HepG2 (cell line): ENCODE results near the gene CORO1C. TPM values are rescaled to one million over a fixed set of nuclear protein-coding genes. Genes with fewer than 3 reads are reported as not detected.

ENCODE experiments used
- ATAC-seq: fragments of 200-7000 bp; cut with Tn5 transposase; 3 replicates; pipeline ENCODE4 v1.9.1; 2020; ENCODE audit warnings: mild to moderate bottlenecking, moderate library complexity
- BruUV-seq: library from RNA; stranded (reverse); fragments of 400-500 nt; replicated peaks from 2 replicates; lab custom pipeline; 2021; lab: Mats Ljungman, UMichigan
- CTCF ChIA-PET: fragments of 300-600 bp; formaldehyde crosslinking; extraction: SDS; loops from one replicate; lab custom pipeline; 2021; ENCODE audit warnings: low total read pairs, inconsistent platforms, low intra/inter-chr PET ratio; lab: Yijun Ruan, JAX
- POLR2A ChIA-PET: fragments of 350-600 bp; sonication (Branson Sonifier 250); formaldehyde crosslinking; loops from one replicate; lab custom pipeline; 2020; ENCODE audit warnings: antibody characterized with exemption, inconsistent platforms; lab: Yijun Ruan, JAX
- DNase-seq: peaks from one replicate; pipeline ENCODE4 v3.0.0-alpha.2; 2015; ENCODE audit warnings: low spot score
- FAIRE-seq: peaks from 3 replicates; lab custom pipeline; 2011; peaks lifted over from hg19 to GRCh38; lab: Jason Lieb, UNC
- H2AFZ ChIP-seq: one replicate; pipeline ENCODE4 v1.6.1; 2011; ENCODE audit warnings: low read length, inconsistent platforms
- H3K27ac ChIP-seq: fragments of 300-600 bp; 3 replicates; pipeline ENCODE4 v1.8.0; 2011; ENCODE audit warnings: mixed run types, mild to moderate bottlenecking, mixed read lengths, low read length, inconsistent platforms; ENCODE audit not compliant: insufficient read depth; ENCODE audit errors: extremely low read length
- H3K27me3 ChIP-seq, 2 experiments: fragments of 200-600 bp in 1 of 2; 2 replicates in 1 of 2; 3 replicates in 1 of 2; pipeline versions ENCODE4 v1.6.0 to v1.8.0; 2011; ENCODE audit warnings: low read length in 2 of 2, mild to moderate bottlenecking in 2 of 2, moderate library complexity in 2 of 2, inconsistent platforms in 1 of 2; ENCODE audit not compliant: insufficient read depth in 2 of 2, control insufficient read depth in 1 of 2
- H3K36me3 ChIP-seq, 2 experiments: fragments of 200-600 bp in 1 of 2; replicated peaks in 1 of 2; 2 replicates in 1 of 2; 3 replicates in 1 of 2; pipeline versions ENCODE4 v1.5.1 to v1.8.0; 2011; ENCODE audit warnings: low read length in 2 of 2, inconsistent platforms in 1 of 2; ENCODE audit not compliant: insufficient read depth in 2 of 2, control insufficient read depth in 1 of 2
- H3K4me1 ChIP-seq: 2 replicates; pipeline ENCODE4 v1.5.1; 2012; ENCODE audit warnings: low read length, inconsistent platforms; ENCODE audit not compliant: insufficient read depth
- H3K4me2 ChIP-seq: 2 replicates; pipeline ENCODE4 v1.6.0; 2011; ENCODE audit warnings: low read depth, low read length, inconsistent platforms
- H3K4me3 ChIP-seq, 3 experiments: fragments of 200-600 bp in 1 of 3; sonication (generic), shearing (Covaris generic) in 1 of 3; replicated peaks in 1 of 3; 2 replicates each; pipeline ENCODE4 v1.5.1; 2011 to 2016; ENCODE audit warnings: low read length in 3 of 3, inconsistent platforms in 2 of 3, low read depth in 2 of 3, mild to moderate bottlenecking in 2 of 3, control low read depth in 1 of 3, mixed read lengths in 1 of 3; ENCODE audit not compliant: insufficient read depth in 1 of 3
- H3K79me2 ChIP-seq: one replicate; pipeline ENCODE4 v1.6.1; 2011; ENCODE audit warnings: low read length, inconsistent platforms; ENCODE audit not compliant: insufficient read depth
- H3K9ac ChIP-seq: 2 replicates; pipeline ENCODE4 v1.6.0; 2011; ENCODE audit warnings: mild to moderate bottlenecking, low read depth, low read length, inconsistent platforms; ENCODE audit not compliant: insufficient read depth
- H3K9me3 ChIP-seq: 2 replicates; pipeline ENCODE4 v1.5.1; 2012; ENCODE audit warnings: mild to moderate bottlenecking, low read length
- H4K20me1 ChIP-seq: 2 replicates; pipeline ENCODE4 v1.6.0; 2011; ENCODE audit warnings: inconsistent platforms, mild to moderate bottlenecking, low read length, moderate library complexity; ENCODE audit not compliant: insufficient read depth
- EHMT2 ChIP-seq: fragments of 200-600 bp; sonication (generic); IDR thresholded peaks from 2 replicates; pipeline ENCODE4 v1.7.0; 2017; ENCODE audit warnings: antibody characterized with exemption, low read depth, low read length, borderline replicate concordance
- FOSL1 ChIP-seq: sonication (generic); formaldehyde crosslinking; IDR thresholded peaks from 2 replicates; pipeline ENCODE4 v1.9.0; 2021; ENCODE audit warnings: missing genetic modification reagents, borderline replicate concordance
- HHEX ChIP-seq: IDR thresholded peaks from 2 replicates; pipeline ENCODE4 v1.6.1; 2016; ENCODE audit warnings: control low read depth
- JUND ChIP-seq: sonication (generic); formaldehyde crosslinking; IDR thresholded peaks from 2 replicates; pipeline ENCODE4 v1.8.0; 2022; ENCODE audit warnings: mild to moderate bottlenecking, missing genetic modification reagents
- KLF6 ChIP-seq: IDR thresholded peaks from 2 replicates; pipeline ENCODE4 v1.8.0; 2016; ENCODE audit warnings: missing biosample characterization, missing genetic modification reagents
- NR2F2 ChIP-seq: IDR thresholded peaks from 2 replicates; pipeline ENCODE4 v1.6.1; 2012; ENCODE audit warnings: low read depth, inconsistent platforms, borderline replicate concordance
- RBFOX2 ChIP-seq: fragments of 200-400 bp; formaldehyde crosslinking; IDR thresholded peaks from 2 replicates; pipeline ENCODE4 v1.6.1; 2017; ENCODE audit warnings: low read depth, mild to moderate bottlenecking, low read length
- ZFYVE20 ChIP-seq: sonication (generic); formaldehyde crosslinking; IDR thresholded peaks from 2 replicates; pipeline ENCODE4 v1.8.0; 2023; ENCODE audit warnings: low read depth, mild to moderate bottlenecking, moderate library complexity, missing genetic modification reagents, borderline replicate concordance
- ZNF562 ChIP-seq: sonication (generic); formaldehyde crosslinking; IDR thresholded peaks from 2 replicates; pipeline ENCODE4 v1.8.0; 2022; ENCODE audit warnings: missing genetic modification reagents, borderline replicate concordance
- in situ Hi-C: cut with HindIII; loops from 2 replicates; pipeline ENCODE4 v1.10.0; 2017; ENCODE audit warnings: low pct_unique_long_range_greater_than_20kb; ENCODE audit not compliant: extremely low pct_ligation_motif_present
- intact Hi-C: fragments of 100-400 bp; cut with micrococcal nuclease; formaldehyde crosslinking; loops from one replicate; pipeline ENCODE4 v1.10.0; 2022; ENCODE audit not compliant: unreplicated experiment
- polyA plus RNA-seq, 8 experiments: library from polyadenylated mRNA; depleted of rRNA in 3 of 8; stranded (reverse) in 7 of 8; unstranded in 1 of 8; fragments of >200 nt; fragmentation: Illumina TruSeq in 4 of 8; extraction: Trizol in 4 of 8; gene quantifications; 2 replicates each; pipeline versions ENCODE4 v1.2.1 to v1.2.3, GENCODE V29; 2011 to 2016; ENCODE audit warnings: low read depth in 4 of 8, missing spikeins in 1 of 8, mixed read lengths in 1 of 8; ENCODE audit not compliant: insufficient read depth in 1 of 8
- total RNA-seq, 5 experiments: library from RNA; depleted of rRNA; stranded (reverse); fragments of >200 nt; fragmentation: Illumina TruSeq; extraction: Trizol; gene quantifications; 2 replicates each; pipeline ENCODE4 v1.2.3, GENCODE V29; 2016; ENCODE audit warnings: low read depth in 1 of 5
- TF ChIP-seq, protein P1 (sequence below): sonication (generic); formaldehyde crosslinking; IDR thresholded peaks from 2 replicates; pipeline ENCODE4 v1.5.0; 2020; ENCODE audit warnings: missing genetic modification reagents
- TF ChIP-seq, protein P2 (sequence below): sonication (generic); formaldehyde crosslinking; IDR thresholded peaks from 2 replicates; pipeline ENCODE4 v1.4.0; 2020; ENCODE audit warnings: mild to moderate bottlenecking, missing genetic modification reagents
- TF ChIP-seq, protein P3 (sequence below): sonication (generic); formaldehyde crosslinking; IDR thresholded peaks from 2 replicates; pipeline ENCODE4 v1.4.0; 2020; ENCODE audit warnings: missing genetic modification reagents

CORO1C gene
- total and polyA plus RNA-seq, 2 of the 13 experiments (the other 11 are each of a cell fraction or from before 2014, with no cell fraction given): 73.7 to 131 TPM

DNA sequence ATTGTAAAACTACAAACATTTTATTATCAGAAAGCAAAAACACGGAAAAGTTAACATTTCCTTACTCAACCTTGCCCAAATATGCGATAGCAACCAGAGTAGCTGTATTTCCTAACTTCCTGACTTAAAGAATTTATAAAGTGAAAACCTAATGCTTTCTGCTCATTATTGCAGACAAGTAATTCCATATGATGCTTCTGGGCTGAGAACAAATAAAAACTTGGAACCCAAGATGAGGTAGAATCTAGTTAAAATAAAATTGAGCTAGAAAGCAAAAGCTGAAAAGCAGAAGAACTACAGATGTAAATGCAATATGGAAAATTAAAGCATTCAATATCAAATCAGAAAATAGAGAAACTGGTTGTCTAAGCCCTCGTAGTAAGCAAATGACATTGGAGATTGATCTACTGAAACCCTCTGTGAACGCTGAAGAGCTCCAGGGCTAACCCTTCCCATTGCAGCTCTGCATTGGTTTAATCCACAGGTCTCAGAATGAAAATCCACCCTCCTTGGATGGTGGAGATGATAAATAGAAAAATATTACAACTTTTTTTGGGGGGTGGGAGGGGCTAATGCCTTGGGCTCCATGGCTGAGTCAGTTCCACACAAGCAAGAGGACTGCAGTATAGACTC, 40.7 kb downstream of the CORO1C start (continued):
- TF ChIP-seq ZFYVE20 (CRISPR knock-in tag) (no peak), HHEX (no peak), FOSL1 (no peak), ZNF562 (no peak), NR2F2 (no peak)
- TF ChIP-seq, protein P1, sequence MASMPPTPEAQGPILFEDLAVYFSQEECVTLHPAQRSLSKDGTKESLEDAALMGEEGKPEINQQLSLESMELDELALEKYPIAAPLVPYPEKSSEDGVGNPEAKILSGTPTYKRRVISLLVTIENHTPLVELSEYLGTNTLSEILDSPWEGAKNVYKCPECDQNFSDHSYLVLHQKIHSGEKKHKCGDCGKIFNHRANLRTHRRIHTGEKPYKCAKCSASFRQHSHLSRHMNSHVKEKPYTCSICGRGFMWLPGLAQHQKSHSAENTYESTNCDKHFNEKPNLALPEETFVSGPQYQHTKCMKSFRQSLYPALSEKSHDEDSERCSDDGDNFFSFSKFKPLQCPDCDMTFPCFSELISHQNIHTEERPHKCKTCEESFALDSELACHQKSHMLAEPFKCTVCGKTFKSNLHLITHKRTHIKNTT (CRISPR knock-in tag): no peak
- TF ChIP-seq, protein P2, sequence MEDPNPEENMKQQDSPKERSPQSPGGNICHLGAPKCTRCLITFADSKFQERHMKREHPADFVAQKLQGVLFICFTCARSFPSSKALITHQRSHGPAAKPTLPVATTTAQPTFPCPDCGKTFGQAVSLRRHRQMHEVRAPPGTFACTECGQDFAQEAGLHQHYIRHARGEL (CRISPR knock-in tag): no peak

DNA sequence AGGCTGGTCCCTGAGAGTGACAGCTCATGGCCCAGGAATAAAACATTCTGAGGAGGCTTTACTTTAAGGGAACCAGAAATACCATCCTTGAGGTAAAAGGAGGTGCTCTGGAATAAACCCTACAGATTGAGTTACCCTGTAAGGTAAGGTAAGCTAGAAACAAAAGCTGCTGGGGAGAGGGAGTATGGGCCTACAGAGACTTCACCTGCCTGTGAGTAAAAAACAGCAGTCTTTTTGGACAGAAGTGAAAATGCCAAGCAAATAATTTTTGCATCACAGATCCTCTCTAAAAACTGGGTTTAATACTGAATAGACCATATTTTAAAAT, 41.2 kb downstream of the CORO1C start:
- TF ChIP-seq RBFOX2 (0 out of 2 replicates have a peak, but pooled peaks have one; percentile 29), JUND (CRISPR knock-in tag) (no peak), EHMT2 (no peak), KLF6 (CRISPR knock-in tag) (no peak)
- TF ChIP-seq, protein P3, sequence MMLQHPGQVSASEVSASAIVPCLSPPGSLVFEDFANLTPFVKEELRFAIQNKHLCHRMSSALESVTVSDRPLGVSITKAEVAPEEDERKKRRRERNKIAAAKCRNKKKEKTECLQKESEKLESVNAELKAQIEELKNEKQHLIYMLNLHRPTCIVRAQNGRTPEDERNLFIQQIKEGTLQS (CRISPR knock-in tag): no peak
- H3K4me2 ChIP-seq: peak overlapping the region; percentile 83
- peak overlapping the region; percentile 3 to 45 (median 43); a peak in 5 of 6 replicates for H3K4me3 ChIP-seq
- intact Hi-C loops (loop anchor here (2.0 to 5.0 kb wide), 3 partner anchors 25 to 82 kb away; no protein-coding TSS in a partner anchor), in situ Hi-C loops (no loop called here)
- BruUV-seq: no TSS peak
- no peaks in the 10 kb centered on the region for H3K9me3 ChIP-seq
- POLR2A ChIA-PET: interaction anchor here (0.6 to 2.5 kb wide), 8 partner anchors 9 to 43 kb away, joined by 3 to 12 read pairs (median 4); no protein-coding TSS in a partner anchor
- H4K20me1 ChIP-seq: no peaks in the 10 kb centered on the region; the same call in 1 of the 2 replicates
- H3K79me2 ChIP-seq: peaks cover 84% of the 10 kb centered on the region
- H2AFZ ChIP-seq: no peak overlapping the region
- ATAC-seq (no peak; the same call in 2 of the 3 replicates), DNase-seq (no peak), FAIRE-seq (no peak)
- peak overlapping the region; percentile 78 for H3K9ac ChIP-seq
- H3K27ac ChIP-seq: peak overlapping the region; percentile 86
- H3K36me3 ChIP-seq: peaks cover 3 to 16% of the 10 kb centered on the region in 2 experiments
- no peaks in the 10 kb centered on the region for H3K27me3 ChIP-seq
- H3K4me1 ChIP-seq: peaks cover 65% of the 10 kb centered on the region
- CTCF ChIA-PET: interaction anchor here (1.5 kb wide), 1 partner anchor 113 kb away, joined by 4 read pairs; no protein-coding TSS in a partner anchor
